K562 (cell line): ENCODE results near the gene NCCRP1. TPM values are rescaled to one million over a fixed set of nuclear protein-coding genes. Genes with fewer than 3 reads are reported as not detected.
A peak's percentile ranks its signal among the peaks of the same experiment; 100 is the strongest.

Source experiments
- ATAC-seq: fragments of 200-7000 bp; cut with Tn5 transposase; 3 replicates; pipeline ENCODE4 v1.9.1; 2020; ENCODE audit warnings: moderate library complexity
- BruUV-seq: library from RNA; stranded (reverse); fragments of 400-500 nt; replicated peaks from 2 replicates; lab custom pipeline; 2021; lab: Mats Ljungman, UMichigan
- CTCF ChIA-PET: fragments of 300-600 bp; formaldehyde crosslinking; extraction: SDS; loops from one replicate; lab custom pipeline; 2021; ENCODE audit warnings: low intra/inter-chr PET ratio; lab: Yijun Ruan, JAX
- POLR2A ChIA-PET: fragments of 300-600, 350-650 bp; sonication (Branson Sonifier 250); formaldehyde crosslinking; extraction: SDS; loops from one replicate; lab custom pipeline; 2021; ENCODE audit warnings: antibody characterized with exemption, inconsistent platforms; lab: Yijun Ruan, JAX
- DNase-seq, 4 experiments: peaks; one replicate each; pipeline versions ENCODE4 v3.0.0 to v3.0.0-alpha.2; 2011 to 2018; ENCODE audit warnings: low spot score in 3 of 4, mixed read lengths in 3 of 4; ENCODE audit errors: extremely low read depth in 1 of 4
- FAIRE-seq: peaks from 2 replicates; lab custom pipeline; 2011; peaks lifted over from hg19 to GRCh38; lab: Jason Lieb, UNC
- H2AFZ ChIP-seq: 2 replicates; pipeline ENCODE4 v1.6.0; 2011; ENCODE audit warnings: low read depth, low read length, control low read depth, inconsistent platforms
- H3K27ac ChIP-seq: fragments of 200-600 bp; 3 replicates; pipeline ENCODE4 v1.8.0; 2011; ENCODE audit warnings: low read depth, mild to moderate bottlenecking, control low read depth, inconsistent platforms, low read length, moderate library complexity, mixed read lengths; ENCODE audit errors: extremely low read depth
- H3K27me3 ChIP-seq, 2 experiments: fragments of 300-600 bp in 1 of 2; 2 replicates in 1 of 2; 3 replicates in 1 of 2; pipeline versions ENCODE4 v1.6.0 to v1.8.0; 2011; ENCODE audit warnings: inconsistent platforms in 2 of 2, low read length in 2 of 2, mild to moderate bottlenecking in 1 of 2, mixed read lengths in 1 of 2, moderate library complexity in 1 of 2; ENCODE audit not compliant: control insufficient read depth in 2 of 2, insufficient read depth in 2 of 2
- H3K36me3 ChIP-seq: fragments of 300-600 bp; 3 replicates; pipeline ENCODE4 v1.8.0; 2011; ENCODE audit warnings: mild to moderate bottlenecking, low read length, inconsistent platforms; ENCODE audit not compliant: control insufficient read depth, insufficient read depth
- H3K4me1 ChIP-seq, 2 experiments: fragments of 200-600 bp in 1 of 2; replicated peaks in 1 of 2; 2 replicates in 1 of 2; 3 replicates in 1 of 2; pipeline versions ENCODE4 v1.5.1 to v1.8.0; 2011; ENCODE audit warnings: inconsistent platforms in 2 of 2, low read length in 2 of 2, mild to moderate bottlenecking in 1 of 2, mixed read lengths in 1 of 2, moderate library complexity in 1 of 2; ENCODE audit not compliant: control insufficient read depth in 2 of 2, insufficient read depth in 2 of 2
- H3K4me2 ChIP-seq: 2 replicates; pipeline ENCODE4 v1.6.1; 2011; ENCODE audit warnings: low read length, control low read depth, inconsistent platforms, mixed read lengths; ENCODE audit not compliant: insufficient read depth
- H3K4me3 ChIP-seq: fragments of 200-600 bp; sonication (generic), shearing (Covaris generic); 2 replicates; pipeline ENCODE4 v1.5.1; 2016; ENCODE audit warnings: control low read depth, inconsistent platforms
- H3K79me2 ChIP-seq: fragments of 200-600 bp; 3 replicates; pipeline ENCODE4 v1.8.0; 2011; ENCODE audit warnings: low read length, inconsistent platforms; ENCODE audit not compliant: control insufficient read depth, insufficient read depth
- H3K9ac ChIP-seq, 2 experiments: 2 replicates each; pipeline versions ENCODE4 v1.6.0 to v1.6.1; 2011; ENCODE audit warnings: low read depth in 2 of 2, low read length in 2 of 2, control low read depth in 1 of 2, inconsistent platforms in 1 of 2, mild to moderate bottlenecking in 1 of 2, mixed read lengths in 1 of 2; ENCODE audit not compliant: insufficient read depth in 1 of 2
- H3K9me1 ChIP-seq: one replicate; pipeline ENCODE4 v1.6.0; 2011; ENCODE audit warnings: inconsistent platforms, mild to moderate bottlenecking, low read length, moderate library complexity; ENCODE audit not compliant: control insufficient read depth, insufficient read depth
- H3K9me3 ChIP-seq: replicated peaks from 2 replicates; pipeline ENCODE4 v1.5.1; 2011; ENCODE audit warnings: low read depth, low read length, inconsistent platforms; ENCODE audit not compliant: control insufficient read depth, insufficient read depth
- H4K20me1 ChIP-seq: replicated peaks from 2 replicates; pipeline ENCODE4 v1.6.1; 2011; ENCODE audit warnings: low read length, inconsistent platforms, mixed read lengths; ENCODE audit not compliant: control insufficient read depth, insufficient read depth
- ARID3A ChIP-seq: IDR thresholded peaks from 2 replicates; pipeline ENCODE4 v1.6.1; 2012; ENCODE audit warnings: low read depth, low read length, improper control_type of control experiment, borderline replicate concordance
- CTCFL ChIP-seq: IDR thresholded peaks from 2 replicates; pipeline ENCODE4 v1.6.1; 2011; ENCODE audit warnings: borderline replicate concordance, low read depth, mild to moderate bottlenecking, moderate library complexity, low read length; ENCODE audit not compliant: insufficient read depth, poor library complexity, severe bottlenecking
- E2F6 ChIP-seq, 2 experiments: IDR thresholded peaks; 2 replicates each; pipeline ENCODE4 v1.6.1; 2011; ENCODE audit warnings: borderline replicate concordance in 1 of 2, control low read depth in 1 of 2, low read depth in 1 of 2, low read length in 1 of 2, mild to moderate bottlenecking in 1 of 2, mixed read lengths in 1 of 2, moderate library complexity in 1 of 2; ENCODE audit not compliant: insufficient read depth in 1 of 2, insufficient read length in 1 of 2, poor library complexity in 1 of 2, severe bottlenecking in 1 of 2; ENCODE audit errors: extremely low read depth in 1 of 2
- MBD2 ChIP-seq: sonication (generic); IDR thresholded peaks from 2 replicates; pipeline ENCODE4 v1.6.1; 2016; ENCODE audit warnings: low read depth, borderline replicate concordance
- POLR2G ChIP-seq: fragments of 200-400 bp; formaldehyde crosslinking; IDR thresholded peaks from 2 replicates; pipeline ENCODE4 v1.6.1; 2017; ENCODE audit warnings: low read depth, mild to moderate bottlenecking, antibody characterized with exemption, low read length, moderate library complexity
- SOX6 ChIP-seq: fragments of 450-650 bp; IDR thresholded peaks from 2 replicates; pipeline ENCODE4 v1.6.1; 2014; ENCODE audit warnings: mild to moderate bottlenecking
- TAF15 ChIP-seq: fragments of 200-400 bp; formaldehyde crosslinking; IDR thresholded peaks from 2 replicates; pipeline ENCODE4 v1.6.1; 2017; ENCODE audit warnings: mild to moderate bottlenecking, low read depth, low read length, moderate library complexity
- ZBTB17 ChIP-seq: fragments of 450-650 bp; formaldehyde crosslinking; IDR thresholded peaks from 2 replicates; pipeline ENCODE4 v1.4.0; 2020; ENCODE audit warnings: mild to moderate bottlenecking
- ZNF785 ChIP-seq: fragments of 250-450 bp; sonication (Bioruptor Pico); IDR thresholded peaks from 2 replicates; pipeline ENCODE4 v1.4.0; 2020; ENCODE audit warnings: mild to moderate bottlenecking
- WGBS: fragments of 100-300 bp; shearing (Covaris generic); methylation state at CpG from one replicate; pipeline ENCODE4 v1.1.6; 2016; ENCODE audit warnings: low coverage, mixed read lengths; ENCODE audit not compliant: insufficient coverage; ENCODE audit errors: missing lambda C conversion rate; 5-methylcytosine and 5-hydroxymethylcytosine counted together
- in situ Hi-C: fragments of 300-500 bp; cut with MboI; formaldehyde crosslinking; loops from 4 replicates; pipeline ENCODE4 v1.15.0; 2018; ENCODE audit warnings: inconsistent platforms, mixed read lengths
- intact Hi-C: fragments of 100-400 bp; cut with micrococcal nuclease; formaldehyde crosslinking; loops from 2 replicates; pipeline ENCODE4 v1.14.2; 2022
- polyA plus RNA-seq, 8 experiments: library from polyadenylated mRNA; depleted of rRNA in 4 of 8; stranded (reverse) in 5 of 8; unstranded in 3 of 8; fragments of >200 nt; fragmentation: Nextera tagmentation in 2 of 8; fragmentation: Illumina TruSeq in 1 of 8; extraction: Ambion mirVana in 2 of 8; extraction: Trizol in 1 of 8; gene quantifications; 2 replicates each; pipeline versions ENCODE4 v1.2.1 to v1.2.3, GENCODE V29; 2011 to 2014; ENCODE audit warnings: inconsistent platforms in 1 of 8, missing spikeins in 1 of 8
- total RNA-seq, 7 experiments: library from RNA; depleted of rRNA in 6 of 7; stranded (reverse); fragments of >200 nt in 6 of 7; fragmentation: Illumina TruSeq in 2 of 7; extraction: Trizol in 2 of 7; gene quantifications; 2 replicates each; pipeline versions ENCODE4 v1.2.1 to v1.2.3, GENCODE V29; 2011 to 2021; ENCODE audit warnings: low replicate concordance in 1 of 7

NCCRP1 gene
- total and polyA plus RNA-seq, 9 of the 15 experiments (the other 6 are each of a cell fraction or from before 2014, with no cell fraction given) = 0.05 TPM; not detected in 8

GRCh38 chr19:39179754-39180153 is 17.0 kb upstream of the NCCRP1 start:
- Histone ChIP-seq H3K9me1 (no peaks in the 10 kb centered on the region), H3K9me3 (no peaks in the 10 kb centered on the region), H3K36me3 (peaks cover 34% of the 10 kb centered on the region; the same call in 2 of the 3 replicates), H3K27me3 (no peaks in the 10 kb centered on the region), H3K79me2 (no peaks in the 10 kb centered on the region), H3K4me2 (no peak overlapping the region), H3K27ac (no peak overlapping the region), H4K20me1 (no peaks in the 10 kb centered on the region), H2AFZ (no peak overlapping the region), H3K4me3 (no peak overlapping the region), H3K4me1 (peaks cover 0 to 20% of the 10 kb centered on the region in 2 experiments; a peak in 3 of 5 replicates), H3K9ac (peak overlapping the region in 1 of 2 experiments; percentile 37; a peak in 1 of 4 replicates)
- BruUV-seq = no TSS peak
- TF ChIP-seq MBD2 (no peak), POLR2G (peak; percentile 44; the same call in 1 of the 2 replicates)
- 91% methylated on average over 10 of the region's 10 CpGs for WGBS
- DNase-seq (no peak), FAIRE-seq (no peak), ATAC-seq (no peak)
- in situ Hi-C loops = no loop called here
- ChIA-PET POLR2A (no interaction called here), CTCF (no interaction called here)
- intact Hi-C loops = no loop called here

GRCh38 chr19:39180749-39181148 is 16.0 kb upstream of the NCCRP1 start:
- ChIA-PET CTCF (no interaction called here), POLR2A (interaction anchor here (0.6 to 1.1 kb wide), 2 partner anchors 35 to 1028 kb away, joined by 3 to 4 read pairs; no protein-coding TSS in a partner anchor)
- intact Hi-C loops (no loop called here), in situ Hi-C loops (no loop called here)
- Histone ChIP-seq H3K79me2 (no peaks in the 10 kb centered on the region), H3K4me1 (peaks cover 0 to 16% of the 10 kb centered on the region in 2 experiments; a peak in 3 of 5 replicates), H3K36me3 (peaks cover 25% of the 10 kb centered on the region; the same call in 2 of the 3 replicates), H3K9me3 (no peaks in the 10 kb centered on the region), H3K27ac (no peak overlapping the region), H3K27me3 (no peaks in the 10 kb centered on the region), H2AFZ (no peak overlapping the region), H3K4me3 (no peak overlapping the region), H3K9ac (0 out of 4 replicates have a peak overlapping the region, but pooled peaks of 1 of the 2 experiments have one; percentile 52), H3K4me2 (no peak overlapping the region), H4K20me1 (no peaks in the 10 kb centered on the region), H3K9me1 (no peaks in the 10 kb centered on the region)
- DNase-seq (no peak), ATAC-seq (no peak), FAIRE-seq (no peak)
- 64% methylated on average over 9 of the region's 9 CpGs for WGBS
- no TSS peak for BruUV-seq
- TF ChIP-seq E2F6 (IDR thresholded peaks at IDR 0.05; ENCODE audit: borderline replicate concordance in 1 of 2, extremely low read depth in 1 of 2, insufficient read depth in 1 of 2, insufficient read length in 1 of 2, low read depth in 1 of 2, low read length in 1 of 2, poor library complexity in 1 of 2, severe bottlenecking in 1 of 2) = no peak
- TF ChIP-seq ZBTB17 = no peak
- TF ChIP-seq SOX6 = no peak
- no peak for TF ChIP-seq TAF15
- TF ChIP-seq CTCFL = no peak
- TF ChIP-seq ZNF785 = no peak
- no peak for TF ChIP-seq ARID3A
